Suppressor macrophage treated with lipopolysaccharide for 4 hours (primary cell): ENCODE measurements around the gene TIAL1.
"Not testable (repeated sequence)": the region's sequence is repeated elsewhere in the genome, so short reads cannot be mapped to it uniquely, and the experiment has no call there.

Experiments used
- DNase-seq: peaks from one replicate; pipeline ENCODE4 v3.0.0-alpha.2; 2020

The TIAL1 gene

GRCh38 chr10:119611433-119611832, 14.7 kb upstream of the TIAL1 start:
- DNase-seq = no peak

- DNase-seq = no peak
Measured at GRCh38 chr10:119609516-119609915, 12.8 kb upstream of the TIAL1 start.

GRCh38 chr10:119608316-119609155, 11.8 kb upstream of the TIAL1 start:
- DNase-seq = peak; percentile 49

- DNase-seq = no peak
Measured at GRCh38 chr10:119604468-119604867, 7.7 kb upstream of the TIAL1 start.

- peak; percentile 63 for DNase-seq
Measured at GRCh38 chr10:119602241-119603095, 5.7 kb upstream of the TIAL1 start.

- no peak for DNase-seq
Measured at GRCh38 chr10:119598397-119598796, 1.6 kb upstream of the TIAL1 start.

- no peak for DNase-seq
Measured at GRCh38 chr10:119597405-119598186, 832 bp upstream of the TIAL1 start.

- DNase-seq = peak; percentile 78
Measured at GRCh38 chr10:119595676-119596515, 868 bp downstream of the TIAL1 start.

- no peak for DNase-seq
Measured at GRCh38 chr10:119595134-119595675, 1.6 kb downstream of the TIAL1 start.

- no peak for DNase-seq
Measured at GRCh38 chr10:119588071-119588470, 8.7 kb downstream of the TIAL1 start.

GRCh38 chr10:119578355-119578754, 18.4 kb downstream of the TIAL1 start:
- DNase-seq = no peak

GRCh38 chr10:119575991-119576390, 20.8 kb downstream of the TIAL1 start:
- DNase-seq = no peak

- DNase-seq = no peak
Measured at GRCh38 chr10:119575506-119575905, 21.3 kb downstream of the TIAL1 start.

GRCh38 chr10:119567978-119568377, 28.8 kb downstream of the TIAL1 start:
- DNase-seq = no peak

GRCh38 chr10:119562097-119562496, 34.7 kb downstream of the TIAL1 start:
- no peak for DNase-seq

GRCh38 chr10:119559511-119559910, 37.3 kb downstream of the TIAL1 start:
- not testable (repeated sequence) for DNase-seq

GRCh38 chr10:119556081-119556480, 40.7 kb downstream of the TIAL1 start:
- DNase-seq = not testable (repeated sequence)

- DNase-seq = no peak
Measured at GRCh38 chr10:119555178-119555784, 41.5 kb downstream of the TIAL1 start.

GRCh38 chr10:119550827-119551226, 45.9 kb downstream of the TIAL1 start:
- peak; percentile 71 for DNase-seq

- DNase-seq = no peak
Measured at GRCh38 chr10:119549247-119549999, 47.3 kb downstream of the TIAL1 start.

GRCh38 chr10:119546009-119546408, 50.8 kb downstream of the TIAL1 start:
- no peak for DNase-seq
